CD4-positive, alpha-beta T cell (primary cell): ENCODE results near the gene EID2B. TPM values are rescaled to one million over a fixed set of nuclear protein-coding genes. Genes with fewer than 3 reads are reported as not detected.

Source experiments
- ATAC-seq: fragments of 200-7000 bp; cut with Tn5 transposase; one replicate; pipeline ENCODE4 v1.10.0; 2022; ENCODE audit warnings: mild to moderate bottlenecking; ENCODE audit not compliant: poor library complexity
- CTCF ChIA-PET: fragments of 350-600 bp; sonication (Branson Sonifier 250); formaldehyde crosslinking; loops from one replicate; lab custom pipeline; 2021; ENCODE audit warnings: antibody characterized with exemption, inconsistent platforms; lab: Charles Lee
- POLR2A ChIA-PET: fragments of 350-600 bp; sonication (Branson Sonifier 250); formaldehyde crosslinking; loops from one replicate; lab custom pipeline; 2021; ENCODE audit warnings: antibody characterized with exemption, inconsistent platforms; lab: Charles Lee
- DNase-seq, 14 experiments: peaks; one replicate each; pipeline ENCODE4 v3.0.0-alpha.2; 2013 to 2020; ENCODE audit warnings: mixed read lengths in 2 of 14
- H3K27ac ChIP-seq, 2 donors: one replicate each; pipeline versions ENCODE4 v1.5.1 to v1.7.0; 2013; ENCODE audit warnings: low read length in 2 of 2, low read depth in 1 of 2, mild to moderate bottlenecking in 1 of 2
- H3K27me3 ChIP-seq, 2 experiments: 1 replicate in 1 of 2; 2 replicates in 1 of 2; pipeline versions ENCODE4 v1.6.1 to v1.7.0; 2013; ENCODE audit warnings: low read length in 2 of 2, control low read depth in 1 of 2, mild to moderate bottlenecking in 1 of 2, moderate library complexity in 1 of 2; ENCODE audit not compliant: insufficient read depth in 2 of 2, control insufficient read depth in 1 of 2
- H3K36me3 ChIP-seq: one replicate; pipeline ENCODE4 v1.6.1; 2013; ENCODE audit warnings: low read length, control low read depth; ENCODE audit not compliant: insufficient read depth
- H3K4me1 ChIP-seq: one replicate; pipeline ENCODE4 v1.6.1; 2013; ENCODE audit warnings: low read length, control low read depth; ENCODE audit not compliant: insufficient read depth
- H3K4me3 ChIP-seq: one replicate; pipeline ENCODE4 v1.5.1; 2013; ENCODE audit warnings: mild to moderate bottlenecking, low read length, moderate library complexity
- H3K9me3 ChIP-seq, 2 experiments: 1 replicate in 1 of 2; 2 replicates in 1 of 2; pipeline versions ENCODE4 v1.6.1 to v1.7.0; 2013; ENCODE audit warnings: low read length in 2 of 2, mild to moderate bottlenecking in 2 of 2, control low read depth in 1 of 2, moderate library complexity in 1 of 2; ENCODE audit not compliant: control insufficient read depth in 1 of 2, insufficient read depth in 1 of 2
- H3K27ac Mint-ChIP-seq: one replicate; pipeline ENCODE4 v1.8.0; 2020; ENCODE audit warnings: mixed read lengths
- H3K27me3 Mint-ChIP-seq: one replicate; pipeline ENCODE4 v1.8.0; 2021; ENCODE audit warnings: mixed read lengths
- H3K36me3 Mint-ChIP-seq: one replicate; pipeline ENCODE4 v1.8.0; 2021; ENCODE audit warnings: low read depth, mixed read lengths
- H3K4me1 Mint-ChIP-seq: one replicate; pipeline ENCODE4 v1.8.0; 2021; ENCODE audit warnings: low read depth, mixed read lengths
- H3K4me3 Mint-ChIP-seq: one replicate; pipeline ENCODE4 v1.8.0; 2020; ENCODE audit warnings: mild to moderate bottlenecking, mixed read lengths
- H3K9me3 Mint-ChIP-seq: one replicate; pipeline ENCODE4 v1.8.0; 2020; ENCODE audit warnings: mixed read lengths
- intact Hi-C, 2 experiments: fragments of 100-400 bp; cut with DNase I in 1 of 2; cut with micrococcal nuclease in 1 of 2; formaldehyde crosslinking; loops; one replicate each; pipeline versions ENCODE4 v1.15.1 to v1.9.0; 2023 to 2025; cut with DNase I, micrococcal nuclease
- total RNA-seq, 174 experiments: library from RNA in 2 of 174; stranded (reverse) in 2 of 174; gene quantifications; one replicate each; pipeline ENCODE4 v1.2.3 and lab custom pipeline; 2021 to 2026
- TF ChIP-seq, protein P1 (sequence below): fragments of 200-600 bp; IDR thresholded peaks from one replicate; pipeline ENCODE4 v1.8.0; 2022; ENCODE audit warnings: antibody characterized with exemption, mild to moderate bottlenecking

Gene EID2B
- total RNA-seq, 2 experiments from 2014 or later: 5.0 to 5.1 TPM

DNA sequence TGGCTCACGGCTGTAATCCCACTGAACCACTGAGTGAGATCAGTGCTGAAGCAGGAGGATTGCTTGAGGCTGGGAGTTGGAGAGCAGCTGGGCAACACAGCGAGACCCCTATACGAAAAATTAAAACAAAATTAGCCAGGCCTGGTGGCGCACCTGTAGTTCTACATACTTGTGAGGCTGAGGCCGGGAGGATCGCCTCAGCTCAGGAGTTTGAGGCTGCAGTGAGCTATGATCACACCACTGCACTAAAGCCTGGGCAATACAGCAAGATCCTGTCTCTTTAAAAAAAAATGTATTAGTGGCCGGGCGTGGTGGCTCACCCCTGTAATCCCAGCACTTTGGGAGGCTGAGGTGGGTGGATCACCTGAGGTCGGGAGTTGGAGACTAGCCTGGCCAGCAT, 24.0 kb downstream of the EID2B start:
- Mint-ChIP-seq H3K9me3 (no peaks in the 10 kb centered on the region), H3K4me3 (no peak overlapping the region), H3K27ac (no peak overlapping the region), H3K27me3 (peaks cover 73% of the 10 kb centered on the region), H3K4me1 (peaks cover 31% of the 10 kb centered on the region), H3K36me3 (no peaks in the 10 kb centered on the region)
- DNase-seq (no peak), ATAC-seq (no peak)
- Histone ChIP-seq H3K4me3 (no peak overlapping the region), H3K4me1 (peaks cover 13% of the 10 kb centered on the region), H3K36me3 (no peaks in the 10 kb centered on the region), H3K27me3 (peaks cover 51 to 54% of the 10 kb centered on the region in 2 experiments), H3K9me3 (peaks cover 0 to 6% of the 10 kb centered on the region in 2 experiments), H3K27ac (no peak overlapping the region)
- POLR2A ChIA-PET: no interaction called here
- TF ChIP-seq, protein P1, sequence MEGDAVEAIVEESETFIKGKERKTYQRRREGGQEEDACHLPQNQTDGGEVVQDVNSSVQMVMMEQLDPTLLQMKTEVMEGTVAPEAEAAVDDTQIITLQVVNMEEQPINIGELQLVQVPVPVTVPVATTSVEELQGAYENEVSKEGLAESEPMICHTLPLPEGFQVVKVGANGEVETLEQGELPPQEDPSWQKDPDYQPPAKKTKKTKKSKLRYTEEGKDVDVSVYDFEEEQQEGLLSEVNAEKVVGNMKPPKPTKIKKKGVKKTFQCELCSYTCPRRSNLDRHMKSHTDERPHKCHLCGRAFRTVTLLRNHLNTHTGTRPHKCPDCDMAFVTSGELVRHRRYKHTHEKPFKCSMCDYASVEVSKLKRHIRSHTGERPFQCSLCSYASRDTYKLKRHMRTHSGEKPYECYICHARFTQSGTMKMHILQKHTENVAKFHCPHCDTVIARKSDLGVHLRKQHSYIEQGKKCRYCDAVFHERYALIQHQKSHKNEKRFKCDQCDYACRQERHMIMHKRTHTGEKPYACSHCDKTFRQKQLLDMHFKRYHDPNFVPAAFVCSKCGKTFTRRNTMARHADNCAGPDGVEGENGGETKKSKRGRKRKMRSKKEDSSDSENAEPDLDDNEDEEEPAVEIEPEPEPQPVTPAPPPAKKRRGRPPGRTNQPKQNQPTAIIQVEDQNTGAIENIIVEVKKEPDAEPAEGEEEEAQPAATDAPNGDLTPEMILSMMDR: no peak
- intact Hi-C loops: no loop called here
- CTCF ChIA-PET: interaction anchor here (0.6 kb wide), 1 partner anchor 470 kb away, joined by 3 read pairs; no protein-coding TSS in a partner anchor

DNA sequence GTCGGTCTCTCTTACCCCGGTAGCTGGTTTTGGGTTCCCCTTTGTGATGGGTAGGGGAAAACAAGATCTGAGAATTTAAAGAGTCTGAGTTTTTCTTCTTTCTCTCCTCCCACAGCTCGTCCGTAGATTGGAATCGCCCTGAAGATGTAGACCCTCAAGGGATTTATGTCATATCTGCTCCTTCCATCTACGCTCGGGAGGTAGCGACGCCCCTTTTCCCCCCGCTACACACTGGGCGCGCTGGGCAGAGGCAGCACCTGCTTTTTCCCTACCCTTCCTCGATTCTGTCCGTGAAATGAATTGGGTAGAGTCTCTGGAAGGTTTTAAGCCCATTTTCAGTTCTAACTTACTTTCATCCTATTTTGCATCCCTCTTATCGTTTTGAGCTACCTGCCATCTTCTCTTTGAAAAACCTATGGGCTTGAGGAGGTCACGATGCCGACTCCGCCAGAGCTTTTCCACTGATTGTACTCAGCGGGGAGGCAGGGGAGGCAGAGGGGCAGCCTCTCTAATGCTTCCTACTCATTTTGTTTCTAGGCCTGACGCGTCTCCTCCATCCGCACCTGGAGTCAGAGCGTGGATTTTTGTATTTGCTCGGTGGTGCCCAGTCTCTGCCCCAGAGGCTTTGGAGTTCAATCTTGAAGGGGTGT, 24.8 kb downstream of the EID2B start:
- Mint-ChIP-seq H3K4me1 (peaks cover 38% of the 10 kb centered on the region), H3K36me3 (no peaks in the 10 kb centered on the region), H3K9me3 (no peaks in the 10 kb centered on the region), H3K4me3 (peak overlapping the region; percentile 70), H3K27ac (no peak overlapping the region), H3K27me3 (peaks cover 73% of the 10 kb centered on the region)
- Histone ChIP-seq H3K27me3 (peaks cover 49 to 50% of the 10 kb centered on the region in 2 experiments), H3K36me3 (no peaks in the 10 kb centered on the region), H3K4me1 (peaks cover 18% of the 10 kb centered on the region), H3K27ac (no peak overlapping the region), H3K4me3 (peak overlapping the region; percentile 43), H3K9me3 (peaks cover 0 to 6% of the 10 kb centered on the region in 2 experiments)
- intact Hi-C loops: no loop called here
- ChIA-PET CTCF (no interaction called here), POLR2A (interaction anchor here (0.9 to 1.5 kb wide), 2 partner anchors 28 to 72 kb away, joined by 3 to 4 read pairs; partner anchors contain the start of gene RPS16)
- ATAC-seq (no peak), DNase-seq (no peak)
- TF ChIP-seq, protein P1: no peak

DNA sequence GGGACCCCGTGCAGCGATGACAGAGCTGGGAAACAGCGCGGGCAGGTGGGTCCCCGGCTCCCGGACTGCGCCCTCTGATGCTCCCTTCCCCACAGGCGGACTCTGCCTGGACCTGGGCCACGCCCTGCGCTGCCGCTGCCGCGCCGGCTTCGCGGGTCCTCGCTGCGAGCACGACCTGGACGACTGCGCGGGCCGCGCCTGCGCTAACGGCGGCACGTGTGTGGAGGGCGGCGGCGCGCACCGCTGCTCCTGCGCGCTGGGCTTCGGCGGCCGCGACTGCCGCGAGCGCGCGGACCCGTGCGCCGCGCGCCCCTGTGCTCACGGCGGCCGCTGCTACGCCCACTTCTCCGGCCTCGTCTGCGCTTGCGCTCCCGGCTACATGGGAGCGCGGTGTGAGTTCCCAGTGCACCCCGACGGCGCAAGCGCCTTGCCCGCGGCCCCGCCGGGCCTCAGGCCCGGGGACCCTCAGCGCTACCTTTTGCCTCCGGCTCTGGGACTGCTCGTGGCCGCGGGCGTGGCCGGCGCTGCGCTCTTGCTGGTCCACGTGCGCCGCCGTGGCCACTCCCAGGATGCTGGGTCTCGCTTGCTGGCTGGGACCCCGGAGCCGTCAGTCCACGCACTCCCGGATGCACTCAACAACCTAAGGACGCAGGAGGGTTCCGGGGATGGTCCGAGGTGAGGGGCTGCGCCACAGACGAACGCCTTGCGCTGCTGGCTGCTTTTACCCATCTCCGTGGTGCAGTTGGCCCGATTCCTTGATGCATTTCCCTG, 25.5 kb downstream of the EID2B start:
- Histone ChIP-seq H3K27me3 (peaks cover 45 to 52% of the 10 kb centered on the region in 2 experiments), H3K27ac (no peak overlapping the region), H3K4me1 (peaks cover 23% of the 10 kb centered on the region), H3K9me3 (peaks cover 0 to 12% of the 10 kb centered on the region in 2 experiments), H3K36me3 (no peaks in the 10 kb centered on the region), H3K4me3 (peak overlapping the region; percentile 43)
- ATAC-seq: peak; percentile 46
- Mint-ChIP-seq H3K36me3 (no peaks in the 10 kb centered on the region), H3K27me3 (peaks cover 68% of the 10 kb centered on the region), H3K4me1 (peaks cover 38% of the 10 kb centered on the region), H3K27ac (no peak overlapping the region), H3K9me3 (no peaks in the 10 kb centered on the region), H3K4me3 (peak overlapping the region; percentile 71)
- ChIA-PET CTCF (interaction anchor here (0.8 kb wide), 1 partner anchor 33 kb away, joined by 3 read pairs; no protein-coding TSS in a partner anchor), POLR2A (interaction anchor here (0.9 to 1.5 kb wide), 2 partner anchors 29 to 72 kb away, joined by 3 to 4 read pairs; partner anchors contain the start of gene RPS16)
- intact Hi-C loops: no loop called here
- peak in 8 of 14 experiments; percentile 18 to 78 (median 44) for DNase-seq
- TF ChIP-seq, protein P1: no peak
